Measurements from ENCODE around the gene EYA4.

The EYA4 gene

DNA sequence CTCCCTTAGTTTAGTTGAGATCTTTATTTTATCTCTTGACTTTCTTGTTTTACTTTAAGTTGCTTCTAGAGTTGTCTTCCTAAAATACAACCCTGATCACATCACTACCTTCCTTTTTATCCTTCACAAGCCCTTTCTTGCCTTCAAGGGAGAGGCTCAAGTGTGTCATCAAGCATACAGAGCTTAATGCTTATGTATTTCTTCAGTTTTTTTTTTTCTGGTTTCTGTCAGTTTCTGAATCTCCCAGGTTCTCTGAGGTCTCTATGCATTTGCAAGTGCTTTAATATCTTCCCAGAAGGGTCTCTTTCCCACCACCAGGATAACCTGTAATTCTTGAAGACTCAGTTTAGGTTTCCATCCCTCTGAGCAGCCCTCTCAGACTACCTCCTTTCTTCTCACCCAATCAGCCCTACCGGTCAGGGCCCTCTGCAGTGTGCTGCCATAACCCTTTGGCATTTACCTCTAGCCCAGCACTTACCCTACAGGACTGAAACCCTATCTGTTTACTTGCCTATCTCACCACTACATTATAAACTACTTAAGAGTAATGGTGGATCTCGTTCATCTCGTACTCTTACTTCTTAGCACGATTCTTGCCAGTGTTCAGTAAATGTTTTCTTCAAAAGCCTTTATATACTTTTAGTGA is 36.9 kb downstream of the EYA4 start:
- Histone ChIP-seq H3K4me3 (ENCODE audit: low read length in 2 of 2) (no peak overlapping the region), H3K27ac (replicated peaks; ENCODE audit: low read length) (no peak overlapping the region), H4K8ac (ENCODE audit: low read depth, low read length) (no peak overlapping the region), H3K79me1 (ENCODE audit: low read depth, low read length) (no peaks in the 10 kb centered on the region), H2AK5ac (ENCODE audit: low read depth, low read length) (no peak overlapping the region), H4K91ac (ENCODE audit: low read depth, low read length, poor library complexity) (no peak overlapping the region), H2BK15ac (ENCODE audit: low read length) (no peak overlapping the region), H2BK5ac (ENCODE audit: low read length) (no peak overlapping the region), H3K9ac (ENCODE audit: low read depth, low read length, poor library complexity) (no peak overlapping the region), H3K23ac (ENCODE audit: low read depth, low read length, poor library complexity) (no peak overlapping the region), H3K36me3 (replicated peaks in 1 of 2; ENCODE audit: control insufficient read depth in 2 of 2, insufficient read depth in 2 of 2, low read length in 2 of 2) (no peaks in the 10 kb centered on the region), H2BK120ac (ENCODE audit: low read depth, low read length) (no peak overlapping the region), H3K4ac (ENCODE audit: low read length) (no peak overlapping the region), H3K4me1 (ENCODE audit: control insufficient read depth in 2 of 2, insufficient read depth in 1 of 2, low read depth in 1 of 2, low read length in 2 of 2) (peaks cover 0 to 5% of the 10 kb centered on the region in 2 donors), H3K4me2 (ENCODE audit: insufficient read depth, low read length, poor library complexity, severe bottlenecking) (no peak overlapping the region), H3K9me3 (replicated peaks in 1 of 2; ENCODE audit: control insufficient read depth in 2 of 2, insufficient read depth in 1 of 2, low read depth in 1 of 2, low read length in 2 of 2) (no peaks in the 10 kb centered on the region), H3K14ac (ENCODE audit: low read length) (no peak overlapping the region), H2AFZ (ENCODE audit: low read length) (no peak overlapping the region), H2BK12ac (ENCODE audit: low read length) (no peak overlapping the region), H3K18ac (ENCODE audit: low read length) (no peak overlapping the region), H3K27me3 (ENCODE audit: control insufficient read depth in 3 of 3, insufficient read depth in 3 of 3, low read depth in 1 of 3, low read length in 3 of 3) (no peaks in the 10 kb centered on the region)
- no CpG with 5 or more reads among the region's 4 CpGs for WGBS, 2 donors (ENCODE audit: extremely low coverage in 2 of 2, insufficient read length in 2 of 2, insufficient replicate concordance in 1 of 2)
- DNase-seq (ENCODE audit: low spot score), result no peak

DNA sequence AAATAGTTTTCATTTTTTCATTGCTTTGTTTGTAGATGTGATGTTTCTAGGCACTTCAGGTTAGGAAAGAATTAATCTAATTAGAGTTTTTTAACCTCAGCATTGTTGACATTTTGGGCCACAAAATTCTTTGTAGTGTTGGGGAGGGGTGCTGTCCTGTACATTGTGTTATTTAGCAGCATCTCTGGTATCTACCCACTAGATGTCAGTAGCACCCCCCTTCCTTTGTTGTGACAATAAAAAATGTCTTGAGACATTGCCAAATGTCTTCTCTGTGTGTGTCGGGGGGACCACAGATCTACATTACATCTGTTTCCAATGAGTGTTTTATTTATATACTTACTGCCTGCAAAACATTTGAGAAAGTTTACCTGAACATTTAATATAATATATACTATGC is 45.6 kb downstream of the EYA4 start:
- no peak overlapping the region for H3K18ac ChIP-seq (ENCODE audit: low read length)
- no peak overlapping the region for H3K9ac ChIP-seq (ENCODE audit: low read depth, low read length, poor library complexity)
- DNase-seq (ENCODE audit: low spot score), result no peak
- H3K23ac ChIP-seq (ENCODE audit: low read depth, low read length, poor library complexity), result no peak overlapping the region
- no peak overlapping the region for H3K4ac ChIP-seq (ENCODE audit: low read length)
- WGBS, 2 donors (ENCODE audit: extremely low coverage in 2 of 2, insufficient read length in 2 of 2, insufficient replicate concordance in 1 of 2), result no CpG with 5 or more reads among the region's 1 CpG
- no peaks in the 10 kb centered on the region for H3K27me3 ChIP-seq (ENCODE audit: control insufficient read depth in 3 of 3, insufficient read depth in 3 of 3, low read depth in 1 of 3, low read length in 3 of 3)
- no peaks in the 10 kb centered on the region for H3K36me3 ChIP-seq (replicated peaks in 1 of 2; ENCODE audit: control insufficient read depth in 2 of 2, insufficient read depth in 2 of 2, low read length in 2 of 2)
- H3K9me3 ChIP-seq (replicated peaks in 1 of 2; ENCODE audit: control insufficient read depth in 2 of 2, insufficient read depth in 1 of 2, low read depth in 1 of 2, low read length in 2 of 2), result no peaks in the 10 kb centered on the region
- H2AFZ ChIP-seq (ENCODE audit: low read length), result no peak overlapping the region
- H2BK15ac ChIP-seq (ENCODE audit: low read length), result no peak overlapping the region
- no peak overlapping the region for H3K4me2 ChIP-seq (ENCODE audit: insufficient read depth, low read length, poor library complexity, severe bottlenecking)
- no peak overlapping the region for H4K8ac ChIP-seq (ENCODE audit: low read depth, low read length)
- no peak overlapping the region for H2BK5ac ChIP-seq (ENCODE audit: low read length)
- H3K79me1 ChIP-seq (ENCODE audit: low read depth, low read length), result no peaks in the 10 kb centered on the region
- no peak overlapping the region for H3K4me3 ChIP-seq (ENCODE audit: low read length in 2 of 2)
- no peak overlapping the region for H2BK120ac ChIP-seq (ENCODE audit: low read depth, low read length)
- no peaks in the 10 kb centered on the region for H3K4me1 ChIP-seq (ENCODE audit: control insufficient read depth in 2 of 2, insufficient read depth in 1 of 2, low read depth in 1 of 2, low read length in 2 of 2)
- no peak overlapping the region for H3K14ac ChIP-seq (ENCODE audit: low read length)
- H4K91ac ChIP-seq (ENCODE audit: low read depth, low read length, poor library complexity), result no peak overlapping the region
- no peak overlapping the region for H2BK12ac ChIP-seq (ENCODE audit: low read length)
- H3K27ac ChIP-seq (replicated peaks; ENCODE audit: low read length), result no peak overlapping the region
- no peak overlapping the region for H2AK5ac ChIP-seq (ENCODE audit: low read depth, low read length)

GRCh38 chr6:133288662-133289061 is 47.5 kb downstream of the EYA4 start:
- no peaks in the 10 kb centered on the region for H3K4me1 ChIP-seq (ENCODE audit: control insufficient read depth in 2 of 2, insufficient read depth in 1 of 2, low read depth in 1 of 2, low read length in 2 of 2)
- no peak overlapping the region for H2BK5ac ChIP-seq (ENCODE audit: low read length)
- H2AFZ ChIP-seq (ENCODE audit: low read length), result no peak overlapping the region
- no peaks in the 10 kb centered on the region for H3K36me3 ChIP-seq (replicated peaks in 1 of 2; ENCODE audit: control insufficient read depth in 2 of 2, insufficient read depth in 2 of 2, low read length in 2 of 2)
- no peak overlapping the region for H3K4me3 ChIP-seq (ENCODE audit: low read length in 2 of 2)
- no peaks in the 10 kb centered on the region for H3K79me1 ChIP-seq (ENCODE audit: low read depth, low read length)
- H3K4me2 ChIP-seq (ENCODE audit: insufficient read depth, low read length, poor library complexity, severe bottlenecking), result no peak overlapping the region
- DNase-seq (ENCODE audit: low spot score), result no peak
- no peak overlapping the region for H3K27ac ChIP-seq (replicated peaks; ENCODE audit: low read length)
- H3K18ac ChIP-seq (ENCODE audit: low read length), result no peak overlapping the region
- H3K27me3 ChIP-seq (ENCODE audit: control insufficient read depth in 3 of 3, insufficient read depth in 3 of 3, low read depth in 1 of 3, low read length in 3 of 3), result no peaks in the 10 kb centered on the region
- no peak overlapping the region for H2BK12ac ChIP-seq (ENCODE audit: low read length)
- no peak overlapping the region for H3K9ac ChIP-seq (ENCODE audit: low read depth, low read length, poor library complexity)
- H4K8ac ChIP-seq (ENCODE audit: low read depth, low read length), result no peak overlapping the region
- no peak overlapping the region for H4K91ac ChIP-seq (ENCODE audit: low read depth, low read length, poor library complexity)
- no peak overlapping the region for H3K4ac ChIP-seq (ENCODE audit: low read length)
- H2AK5ac ChIP-seq (ENCODE audit: low read depth, low read length), result no peak overlapping the region
- no peak overlapping the region for H3K23ac ChIP-seq (ENCODE audit: low read depth, low read length, poor library complexity)
- WGBS, 2 donors (ENCODE audit: extremely low coverage in 2 of 2, insufficient read length in 2 of 2, insufficient replicate concordance in 1 of 2), result no CpG with 5 or more reads among the region's 1 CpG
- no peaks in the 10 kb centered on the region for H3K9me3 ChIP-seq (replicated peaks in 1 of 2; ENCODE audit: control insufficient read depth in 2 of 2, insufficient read depth in 1 of 2, low read depth in 1 of 2, low read length in 2 of 2)
- H2BK15ac ChIP-seq (ENCODE audit: low read length), result no peak overlapping the region
- H2BK120ac ChIP-seq (ENCODE audit: low read depth, low read length), result no peak overlapping the region
- H3K14ac ChIP-seq (ENCODE audit: low read length), result no peak overlapping the region

- no peaks in the 10 kb centered on the region for H3K4me1 ChIP-seq (ENCODE audit: control insufficient read depth in 2 of 2, insufficient read depth in 1 of 2, low read depth in 1 of 2, low read length in 2 of 2)
- no peak overlapping the region for H3K23ac ChIP-seq (ENCODE audit: low read depth, low read length, poor library complexity)
- no peak overlapping the region for H3K14ac ChIP-seq (ENCODE audit: low read length)
- H2BK12ac ChIP-seq (ENCODE audit: low read length), result no peak overlapping the region
- no peaks in the 10 kb centered on the region for H3K27me3 ChIP-seq (ENCODE audit: control insufficient read depth in 3 of 3, insufficient read depth in 3 of 3, low read depth in 1 of 3, low read length in 3 of 3)
- no peak overlapping the region for H3K18ac ChIP-seq (ENCODE audit: low read length)
- no peaks in the 10 kb centered on the region for H3K36me3 ChIP-seq (replicated peaks in 1 of 2; ENCODE audit: control insufficient read depth in 2 of 2, insufficient read depth in 2 of 2, low read length in 2 of 2)
- no peak overlapping the region for H2AFZ ChIP-seq (ENCODE audit: low read length)
- H3K79me1 ChIP-seq (ENCODE audit: low read depth, low read length), result no peaks in the 10 kb centered on the region
- DNase-seq (ENCODE audit: low spot score), result no peak
- no peak overlapping the region for H4K8ac ChIP-seq (ENCODE audit: low read depth, low read length)
- no peak overlapping the region for H4K91ac ChIP-seq (ENCODE audit: low read depth, low read length, poor library complexity)
- no peak overlapping the region for H3K9ac ChIP-seq (ENCODE audit: low read depth, low read length, poor library complexity)
- H2BK5ac ChIP-seq (ENCODE audit: low read length), result no peak overlapping the region
- no peak overlapping the region for H2AK5ac ChIP-seq (ENCODE audit: low read depth, low read length)
- no peak overlapping the region for H3K27ac ChIP-seq (replicated peaks; ENCODE audit: low read length)
- H2BK120ac ChIP-seq (ENCODE audit: low read depth, low read length), result no peak overlapping the region
- H3K9me3 ChIP-seq (replicated peaks in 1 of 2; ENCODE audit: control insufficient read depth in 2 of 2, insufficient read depth in 1 of 2, low read depth in 1 of 2, low read length in 2 of 2), result no peaks in the 10 kb centered on the region
- no peak overlapping the region for H3K4ac ChIP-seq (ENCODE audit: low read length)
- H3K4me2 ChIP-seq (ENCODE audit: insufficient read depth, low read length, poor library complexity, severe bottlenecking), result no peak overlapping the region
- H2BK15ac ChIP-seq (ENCODE audit: low read length), result no peak overlapping the region
- no peak overlapping the region for H3K4me3 ChIP-seq (ENCODE audit: low read length in 2 of 2)
- no CpG with 5 or more reads among the region's 5 CpGs for WGBS, 2 donors (ENCODE audit: extremely low coverage in 2 of 2, insufficient read length in 2 of 2, insufficient replicate concordance in 1 of 2)
Measured at GRCh38 chr6:133289733-133290306, 48.7 kb downstream of the EYA4 start.
